ENCODE measurements around the gene ATP8B3.

GRCh38 chr19:1769645-1769985 is 42.5 kb downstream of the ATP8B3 start:
- TF ChIP-seq CTCF (IDR thresholded peaks at IDR 0.05; ENCODE audit: insufficient read depth, low read length, poor library complexity, severe bottlenecking) (no peak), EZH2phosphoT487 (conservative IDR thresholded peaks at IDR 0.05; ENCODE audit: low read length) (no peak)

Data from SU-DHL-6 (cell line).